GM21381 (cell line): ENCODE measurements around the gene ZNRF2.
"Not testable (repeated sequence)": the region's sequence is repeated elsewhere in the genome, so short reads cannot be mapped to it uniquely, and the experiment has no call there.

ENCODE experiments used
- ATAC-seq: cut with Tn5 transposase; IDR thresholded peaks from one replicate; pipeline ENCODE4 v1.9.1; 2021; ENCODE audit warnings: mild to moderate bottlenecking, moderate library complexity; ENCODE audit not compliant: unreplicated experiment

Gene ZNRF2

GRCh38 chr7:30353532-30353931, 69.1 kb downstream of the ZNRF2 start:
- ATAC-seq, result no peak

DNA sequence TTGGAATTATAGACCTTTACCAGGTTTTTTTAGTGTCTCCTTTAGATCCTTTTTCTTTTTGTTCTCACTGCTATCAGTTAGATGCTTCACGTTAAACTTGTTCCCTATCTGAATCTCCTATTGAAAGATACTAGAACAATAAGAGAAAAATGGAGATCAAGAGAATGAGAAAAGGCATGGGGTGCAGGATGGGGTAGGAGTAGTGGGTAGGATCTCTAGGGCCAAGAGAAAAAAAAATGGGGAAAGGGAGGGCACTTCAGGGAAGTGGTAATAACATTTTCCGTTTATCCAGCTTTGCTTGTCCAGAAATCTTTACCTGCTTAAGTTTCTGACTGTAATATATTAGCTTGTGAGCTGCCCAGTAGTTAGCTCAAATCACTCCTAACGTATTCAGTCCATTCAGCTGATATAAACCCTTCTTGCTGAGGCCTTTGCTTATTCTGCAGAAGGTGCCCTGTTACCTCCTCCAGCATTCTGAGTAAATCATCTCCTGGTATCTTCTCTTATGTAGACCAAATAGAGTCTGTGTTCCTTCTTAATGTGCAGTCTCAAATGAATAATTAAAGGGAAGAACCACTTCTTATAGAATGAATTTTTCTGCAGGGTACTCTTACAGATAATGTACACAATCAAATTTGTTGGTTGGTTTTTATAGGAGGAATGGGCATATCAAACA, 69.7 kb downstream of the ZNRF2 start:
- ATAC-seq, result no peak

DNA sequence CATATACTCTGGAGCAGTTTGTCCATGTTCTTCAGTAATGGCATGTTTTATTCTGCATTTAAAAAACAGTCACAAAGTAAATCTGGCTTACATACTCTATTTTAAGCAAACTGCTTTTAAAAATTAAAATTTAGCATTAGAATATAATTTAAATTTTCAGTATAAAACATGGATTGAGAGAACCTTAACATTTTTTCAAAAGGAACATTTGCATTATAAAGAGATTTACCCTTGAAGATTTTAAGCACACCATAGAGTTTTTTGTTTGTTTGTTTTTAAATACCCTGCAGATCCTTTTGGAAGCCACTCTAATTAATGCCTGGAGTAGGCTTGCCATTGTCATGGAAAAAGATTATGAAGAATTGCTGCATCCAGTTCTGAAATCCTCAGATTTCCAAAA, 70.4 kb downstream of the ZNRF2 start:
- no peak for ATAC-seq

DNA sequence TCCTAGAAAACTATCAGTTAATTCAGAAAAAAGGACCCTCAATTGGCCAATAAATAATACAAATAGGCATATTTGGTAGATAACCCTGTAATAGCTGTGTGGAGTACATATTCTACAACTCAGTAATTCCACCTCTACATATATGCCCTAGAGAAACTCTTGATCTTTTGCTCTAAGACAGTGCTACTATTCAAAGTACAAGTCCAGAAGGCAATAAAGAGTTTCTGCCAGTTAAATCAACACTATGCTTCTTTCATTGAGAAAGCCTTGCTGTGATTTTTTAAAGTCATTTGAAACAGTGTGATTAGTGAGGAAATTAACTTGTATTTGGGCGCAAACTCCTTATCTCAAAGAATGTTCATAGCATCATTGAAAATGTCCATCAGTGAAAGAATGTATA, 75.6 kb downstream of the ZNRF2 start:
- no peak for ATAC-seq

- no peak for ATAC-seq
These were observed 79.6 kb downstream of the ZNRF2 start for GRCh38 chr7:30363778-30364563.

- no peak for ATAC-seq
These were observed 80.4 kb downstream of the ZNRF2 start for GRCh38 chr7:30364773-30365172.

GRCh38 chr7:30365621-30366020, 81.2 kb downstream of the ZNRF2 start:
- no peak for ATAC-seq

- no peak for ATAC-seq
These were observed 82.2 kb downstream of the ZNRF2 start for GRCh38 chr7:30366606-30367005.

- no peak for ATAC-seq
These were observed 83.2 kb downstream of the ZNRF2 start for GRCh38 chr7:30367561-30367960.

GRCh38 chr7:30369879-30370278, 85.5 kb downstream of the ZNRF2 start:
- no peak for ATAC-seq

GRCh38 chr7:30371321-30371720, 86.9 kb downstream of the ZNRF2 start:
- ATAC-seq, result no peak

GRCh38 chr7:30378275-30378674, 93.9 kb downstream of the ZNRF2 start:
- ATAC-seq, result no peak

GRCh38 chr7:30379131-30379530, 94.7 kb downstream of the ZNRF2 start:
- ATAC-seq, result no peak

- ATAC-seq, result no peak
These were observed 95.3 kb downstream of the ZNRF2 start for GRCh38 chr7:30379741-30380140.

- no peak for ATAC-seq
These were observed 95.9 kb downstream of the ZNRF2 start for GRCh38 chr7:30380294-30380693.

DNA sequence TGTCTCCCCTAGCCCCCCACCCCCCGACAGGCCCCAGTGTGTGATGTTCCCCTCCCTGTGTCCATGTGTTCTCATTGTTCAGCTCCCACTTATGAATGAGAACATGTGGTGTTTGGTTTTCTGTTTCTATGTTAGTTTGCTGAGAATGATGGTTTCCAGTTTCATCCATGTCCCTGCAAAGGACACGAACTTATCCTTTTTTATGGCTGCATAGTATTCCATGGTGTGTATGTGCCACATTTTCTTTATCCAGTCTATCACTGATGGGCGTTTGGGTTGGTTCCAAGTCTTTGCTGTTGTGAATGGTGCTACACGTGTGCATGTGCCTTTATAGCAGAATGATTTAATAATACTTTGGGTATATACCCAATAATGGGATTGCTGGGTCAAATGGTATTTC, 96.4 kb downstream of the ZNRF2 start:
- ATAC-seq, result not testable (repeated sequence)

DNA sequence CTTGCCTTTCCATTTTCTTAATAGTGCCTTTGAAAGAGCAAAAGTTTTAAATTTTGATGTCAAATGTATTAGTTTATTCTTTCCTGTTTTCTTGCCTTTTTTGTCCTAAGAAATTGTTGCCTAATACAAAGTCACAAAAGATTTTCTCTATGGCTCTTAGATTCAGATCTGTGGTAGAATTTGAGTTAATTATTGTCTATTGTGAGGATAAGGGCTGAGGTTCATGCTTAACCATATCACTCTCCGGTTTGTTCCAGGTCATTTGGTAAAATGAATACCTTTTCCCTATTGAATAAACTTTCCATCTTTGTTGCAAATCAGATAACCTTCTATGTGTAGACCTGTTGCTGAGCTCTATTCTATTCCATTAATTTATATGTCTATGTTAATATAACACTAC, 98.2 kb downstream of the ZNRF2 start:
- no peak for ATAC-seq

- ATAC-seq, result no peak
These were observed 105.4 kb downstream of the ZNRF2 start for GRCh38 chr7:30389791-30390190.

DNA sequence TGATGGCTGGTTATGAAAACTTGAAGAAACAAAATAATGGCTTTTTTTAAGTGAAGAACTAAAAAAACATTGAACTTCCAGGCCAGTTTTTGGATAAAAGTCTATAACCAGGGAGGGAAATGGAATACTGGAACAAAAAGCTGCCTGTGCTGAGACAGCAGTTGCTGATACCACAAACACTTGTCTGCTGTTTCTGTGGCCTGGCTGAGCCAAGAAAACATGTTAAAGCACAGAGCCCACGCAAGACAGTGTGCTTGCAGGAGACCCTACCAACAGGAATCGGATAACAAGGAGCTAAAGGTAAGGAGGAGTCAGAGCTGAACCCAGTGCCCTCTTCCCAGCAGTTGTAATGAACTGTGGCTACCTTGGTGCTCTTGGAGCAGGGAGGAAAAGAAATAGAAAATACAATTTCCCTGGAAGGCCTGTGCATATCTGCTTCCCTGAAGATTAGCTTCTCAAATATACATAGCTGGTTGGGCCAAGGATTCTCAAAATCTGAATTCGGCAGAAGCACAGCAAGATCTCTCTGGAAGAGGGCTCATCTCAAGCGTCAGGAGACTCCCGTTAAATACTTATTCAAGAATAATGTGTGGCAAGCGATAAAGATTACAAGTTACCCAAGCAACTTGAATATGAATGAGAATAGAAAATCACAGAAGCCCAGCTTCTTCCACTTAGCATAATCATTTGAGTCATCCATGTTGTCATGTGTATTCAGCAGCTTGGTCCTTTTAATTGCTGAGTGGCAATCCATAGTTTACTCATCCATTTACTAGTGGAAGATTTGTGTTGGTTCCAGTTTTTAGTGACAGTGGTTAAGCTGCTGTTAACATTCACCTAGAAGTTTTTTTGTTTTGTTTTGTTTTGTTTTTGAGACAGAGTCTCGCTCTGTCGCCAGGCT, 106.6 kb downstream of the ZNRF2 start:
- ATAC-seq, result no peak

- no peak for ATAC-seq
These were observed 107.4 kb downstream of the ZNRF2 start for GRCh38 chr7:30391806-30392205.

DNA sequence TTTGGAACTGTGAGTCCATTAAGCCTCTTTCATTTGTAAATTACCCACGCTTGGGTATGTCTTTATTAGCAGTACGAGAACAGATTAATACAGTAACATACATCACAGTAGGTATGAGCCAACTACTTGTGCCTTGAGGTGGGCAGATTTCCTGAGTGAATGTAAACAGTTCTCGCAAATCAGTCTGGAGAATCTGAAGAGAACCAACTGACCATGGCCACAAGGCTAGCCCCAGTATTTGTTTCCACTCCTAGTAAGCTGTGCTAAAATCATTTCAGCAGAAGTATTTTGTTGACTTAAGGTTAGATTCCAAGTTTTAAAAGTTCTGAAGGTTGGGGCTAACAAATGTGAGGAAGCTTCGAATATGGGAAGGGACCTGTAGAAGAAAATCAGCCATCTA, 111.3 kb downstream of the ZNRF2 start:
- ATAC-seq, result no peak

- no peak for ATAC-seq
These were observed 112.0 kb downstream of the ZNRF2 start for GRCh38 chr7:30396389-30396788.
